ENCODE results near the gene MOB1B.

DNA sequence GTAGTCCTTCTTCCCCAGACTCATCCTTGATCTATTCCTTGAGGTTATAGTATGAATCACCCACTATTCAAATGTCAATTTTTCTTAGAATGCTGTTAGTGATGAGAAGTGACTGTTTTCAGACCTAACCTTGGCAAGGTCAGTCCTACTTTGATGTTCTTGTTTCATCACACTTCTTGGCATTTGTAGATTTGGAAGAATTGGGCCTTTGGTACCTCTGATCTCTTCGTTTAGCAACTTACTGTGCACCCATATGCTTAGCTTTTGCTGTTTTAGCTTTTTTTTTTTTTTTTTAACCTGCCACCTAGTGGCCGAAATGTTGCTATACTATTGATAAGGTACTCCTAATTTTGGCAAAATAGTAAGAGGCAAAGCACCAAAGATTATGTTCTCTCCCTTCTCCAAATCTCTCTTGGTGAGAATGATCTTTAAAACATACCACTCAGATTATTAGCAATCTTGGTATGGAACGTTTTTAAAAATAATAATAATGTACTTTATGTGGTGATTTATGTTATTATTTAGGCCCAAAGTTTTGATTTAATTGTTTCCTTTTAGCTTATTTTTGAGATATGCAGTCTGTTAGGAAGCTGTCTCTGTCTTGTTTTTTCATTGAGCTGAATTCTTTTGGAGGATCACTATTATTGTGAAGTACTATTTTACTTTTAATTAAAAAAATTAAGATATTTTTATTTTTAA lies 107.9 kb downstream of the MOB1B start:
- no peak for TF ChIP-seq POLR2AphosphoS5 (IDR thresholded peaks at IDR 0.05; ENCODE audit: low read depth, low read length)
- TF ChIP-seq POLR2A (IDR thresholded peaks at IDR 0.05; ENCODE audit: low read depth, low read length): no peak
